HL-60 (cell line): ENCODE results near the gene FBXL17.

Source experiments
- DNase-seq, 2 experiments: peaks; one replicate each; pipeline ENCODE4 v3.0.0-alpha.2; 2010 to 2020; ENCODE audit warnings: low read depth in 1 of 2, low spot score in 1 of 2
- H3K27ac ChIP-seq: fragments of 250-450 bp; sonication (Bioruptor Pico); replicated peaks from 2 replicates; pipeline ENCODE4 v1.5.1; 2020; ENCODE audit warnings: mild to moderate bottlenecking, moderate library complexity
- H3K27me3 ChIP-seq: fragments of 250-450 bp; sonication (Bioruptor Pico); 2 replicates; pipeline ENCODE4 v1.5.1; 2021; ENCODE audit warnings: mild to moderate bottlenecking, moderate library complexity; ENCODE audit not compliant: insufficient read depth, poor library complexity, severe bottlenecking
- H3K4me3 ChIP-seq: replicated peaks from 2 replicates; pipeline ENCODE4 v1.5.1; 2011; ENCODE audit warnings: mild to moderate bottlenecking, control low read depth, low read length; ENCODE audit not compliant: insufficient read depth
- CTCF ChIP-seq: IDR thresholded peaks from one replicate; pipeline ENCODE4 v1.5.1; 2011; ENCODE audit warnings: low read length, control low read depth, inconsistent platforms; ENCODE audit not compliant: insufficient read depth
- GABPA ChIP-seq: IDR thresholded peaks from 2 replicates; pipeline ENCODE4 v1.6.1; 2012; ENCODE audit warnings: low read depth
- POLR2AphosphoS5 ChIP-seq: IDR thresholded peaks from 2 replicates; pipeline ENCODE4 v1.6.1; 2012; ENCODE audit warnings: low read depth
- REST ChIP-seq: IDR thresholded peaks from 2 replicates; pipeline ENCODE4 v1.6.1; 2012; ENCODE audit warnings: low read depth; ENCODE audit not compliant: insufficient replicate concordance
- SPI1 ChIP-seq: IDR thresholded peaks from 2 replicates; pipeline ENCODE4 v1.6.1; 2012; ENCODE audit warnings: low read depth, mild to moderate bottlenecking, borderline replicate concordance

The FBXL17 gene

GRCh38 chr5:108371263-108371662 lies 10.6 kb downstream of the FBXL17 start:
- no peaks in the 10 kb centered on the region for H3K27me3 ChIP-seq
- DNase-seq: no peak
- no peak overlapping the region for H3K27ac ChIP-seq
- TF ChIP-seq POLR2AphosphoS5: no peak
- no peak for TF ChIP-seq CTCF
- no peak for TF ChIP-seq SPI1
- no peak for TF ChIP-seq GABPA
- no peak for TF ChIP-seq REST
- H3K4me3 ChIP-seq: no peak overlapping the region

- Histone ChIP-seq H3K27ac (no peak overlapping the region), H3K27me3 (no peaks in the 10 kb centered on the region), H3K4me3 (no peak overlapping the region)
- no peak for DNase-seq
- no peak for TF ChIP-seq REST
- TF ChIP-seq CTCF: no peak
- TF ChIP-seq SPI1: no peak
- no peak for TF ChIP-seq POLR2AphosphoS5
- TF ChIP-seq GABPA: no peak
Measured at GRCh38 chr5:108369167-108369566, 12.7 kb downstream of the FBXL17 start.

- DNase-seq: no peak
- Histone ChIP-seq H3K4me3 (no peak overlapping the region), H3K27ac (no peak overlapping the region), H3K27me3 (no peaks in the 10 kb centered on the region)
- TF ChIP-seq CTCF (no peak), REST (no peak), SPI1 (no peak), POLR2AphosphoS5 (no peak), GABPA (no peak)
Measured at GRCh38 chr5:108367679-108368334, 14.1 kb downstream of the FBXL17 start.
